GM19395 (cell line): Measurements from ENCODE around the gene HABP2.

ENCODE experiments used
- ATAC-seq: cut with Tn5 transposase; IDR thresholded peaks from one replicate; pipeline ENCODE4 v1.9.1; 2021; ENCODE audit warnings: mild to moderate bottlenecking, moderate library complexity; ENCODE audit not compliant: unreplicated experiment

The HABP2 gene

GRCh38 chr10:113525713-113526112, 27.1 kb upstream of the HABP2 start:
- ATAC-seq: no peak

- ATAC-seq: no peak
Measured at GRCh38 chr10:113527211-113527906, 25.5 kb upstream of the HABP2 start.

GRCh38 chr10:113528876-113529275, 24.0 kb upstream of the HABP2 start:
- ATAC-seq: no peak

GRCh38 chr10:113529575-113529974, 23.3 kb upstream of the HABP2 start:
- ATAC-seq: no peak

- no peak for ATAC-seq
Measured at GRCh38 chr10:113530476-113530875, 22.4 kb upstream of the HABP2 start.

DNA sequence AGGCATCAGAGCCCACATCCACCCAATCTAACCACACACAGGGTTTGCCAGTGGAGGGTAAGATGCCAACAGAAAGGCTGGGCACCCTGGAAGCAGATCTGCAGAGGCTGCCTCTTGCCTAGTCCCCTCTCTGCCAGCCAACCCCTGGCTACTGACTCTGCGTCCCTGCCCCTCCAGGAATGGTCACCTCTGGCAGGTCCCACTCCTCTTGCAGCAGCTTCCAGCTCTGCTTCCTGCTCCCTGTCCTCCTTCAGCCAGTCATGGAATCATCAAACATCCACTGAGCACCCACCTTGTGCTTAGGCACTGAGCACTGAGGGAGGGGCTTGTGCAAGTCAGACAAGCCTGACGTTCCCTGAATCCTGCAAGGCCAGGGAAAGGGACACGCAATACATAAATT, 20.1 kb upstream of the HABP2 start:
- ATAC-seq: no peak

DNA sequence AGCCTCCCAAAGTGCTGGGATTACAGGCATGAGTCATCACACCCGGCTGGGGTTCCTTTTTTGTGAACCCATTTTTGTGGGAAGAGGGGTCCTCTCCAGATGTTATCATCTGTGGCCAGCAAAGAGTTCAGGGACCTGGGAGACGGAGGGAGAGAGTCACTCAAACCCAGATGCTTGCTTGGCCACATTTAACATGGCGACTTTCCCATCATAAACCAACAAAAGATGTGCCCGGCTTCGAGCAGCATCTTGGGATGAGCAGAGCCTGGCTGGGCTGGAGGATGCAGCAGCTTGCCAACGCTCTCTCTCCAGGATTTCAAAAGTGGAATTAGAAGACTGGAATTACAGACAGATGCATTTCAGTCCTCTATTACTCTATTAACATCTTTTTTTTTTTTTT, 19.1 kb upstream of the HABP2 start:
- no peak for ATAC-seq

- ATAC-seq: no peak
Measured at GRCh38 chr10:113534423-113534822, 18.4 kb upstream of the HABP2 start.

- no peak for ATAC-seq
Measured at GRCh38 chr10:113537672-113538071, 15.2 kb upstream of the HABP2 start.

DNA sequence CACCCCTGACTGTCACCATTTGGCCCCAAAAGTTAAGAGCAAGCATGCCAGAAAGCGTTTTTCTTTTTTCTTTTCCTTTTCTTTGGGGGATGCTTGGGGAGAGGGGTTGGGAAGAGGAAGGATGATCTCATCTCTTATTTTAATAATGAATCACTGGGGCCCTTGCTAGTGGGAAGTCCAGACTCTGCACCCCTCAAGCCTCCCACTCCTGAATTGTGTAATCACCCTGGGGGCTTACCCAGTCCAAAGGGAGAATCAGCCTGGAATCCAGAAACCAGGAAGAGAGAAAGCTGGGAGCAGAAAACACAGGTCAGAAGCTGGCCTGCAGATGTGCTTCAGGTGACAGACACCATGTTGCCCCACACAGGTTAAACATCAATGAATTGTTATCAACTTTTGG, 14.7 kb upstream of the HABP2 start:
- no peak for ATAC-seq

DNA sequence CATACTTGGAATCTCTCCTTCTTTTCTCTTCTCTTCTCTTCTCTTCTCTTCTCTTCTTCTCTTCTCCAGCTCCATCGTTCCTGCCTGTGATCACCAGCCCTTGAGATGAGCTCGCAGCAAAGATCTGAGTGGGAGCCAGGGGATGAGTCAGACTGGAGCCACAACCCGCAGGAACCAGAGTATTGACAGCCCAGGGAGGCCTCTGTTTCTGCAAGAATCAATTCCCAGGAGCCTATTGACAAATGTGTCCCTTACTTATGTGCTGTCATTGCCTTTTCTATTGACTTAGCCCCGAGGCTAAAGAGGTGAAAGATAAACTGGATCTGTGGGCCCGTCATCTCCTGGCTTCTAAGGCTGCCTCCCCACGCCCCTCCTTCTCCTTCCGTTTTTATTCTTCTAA, 13.1 kb upstream of the HABP2 start:
- ATAC-seq: no peak

DNA sequence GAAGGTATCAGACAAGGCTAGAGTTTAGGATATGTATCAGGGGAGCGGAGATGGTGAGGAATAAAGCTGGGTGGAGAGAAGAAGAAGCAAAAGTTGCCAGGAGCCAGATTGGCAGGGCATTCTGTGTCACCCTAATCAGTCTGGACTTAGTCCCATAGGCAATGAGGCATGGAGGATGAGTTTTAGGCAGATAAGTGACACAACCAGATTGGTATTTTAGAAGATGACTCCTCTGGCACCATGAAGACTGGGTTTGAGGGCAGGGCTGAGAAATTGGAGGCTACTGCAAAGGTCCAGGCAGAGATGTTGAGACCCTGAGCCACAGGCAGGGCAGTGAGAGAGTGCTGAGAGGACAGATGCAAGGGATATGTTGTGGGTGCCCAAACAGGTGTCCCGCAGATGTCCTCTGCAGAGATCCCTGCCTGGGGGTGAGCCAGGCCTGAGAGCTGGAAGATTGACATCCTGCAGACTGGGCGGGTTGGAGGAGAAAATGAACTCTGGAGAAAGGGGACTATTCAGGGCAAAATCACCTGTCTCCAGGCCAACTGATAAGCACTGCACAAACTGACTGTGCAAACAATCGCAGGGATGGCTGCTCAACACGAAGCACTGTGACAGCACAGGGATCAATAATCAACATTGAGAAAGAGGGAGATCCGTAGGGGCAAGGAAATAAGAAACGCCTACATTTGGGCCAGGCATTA, 11.9 kb upstream of the HABP2 start:
- no peak for ATAC-seq

DNA sequence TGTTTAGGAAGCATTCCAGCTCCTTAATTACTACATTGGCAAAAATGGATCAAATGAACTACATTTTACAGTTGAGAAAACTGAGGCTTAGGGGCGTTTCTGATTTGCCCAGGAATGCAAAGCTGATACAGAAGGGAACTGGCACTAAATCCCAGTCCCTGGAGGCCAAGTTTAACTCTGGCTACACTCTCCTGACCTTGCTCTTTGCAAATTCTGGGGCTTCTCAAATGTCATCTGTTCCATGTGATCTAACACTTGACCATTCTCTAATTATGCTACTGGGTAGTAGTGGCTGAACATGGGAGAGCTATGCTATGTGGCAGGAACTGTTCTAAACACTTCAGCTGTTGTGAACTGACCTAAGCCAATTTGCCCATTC, 11.3 kb upstream of the HABP2 start:
- ATAC-seq: no peak

DNA sequence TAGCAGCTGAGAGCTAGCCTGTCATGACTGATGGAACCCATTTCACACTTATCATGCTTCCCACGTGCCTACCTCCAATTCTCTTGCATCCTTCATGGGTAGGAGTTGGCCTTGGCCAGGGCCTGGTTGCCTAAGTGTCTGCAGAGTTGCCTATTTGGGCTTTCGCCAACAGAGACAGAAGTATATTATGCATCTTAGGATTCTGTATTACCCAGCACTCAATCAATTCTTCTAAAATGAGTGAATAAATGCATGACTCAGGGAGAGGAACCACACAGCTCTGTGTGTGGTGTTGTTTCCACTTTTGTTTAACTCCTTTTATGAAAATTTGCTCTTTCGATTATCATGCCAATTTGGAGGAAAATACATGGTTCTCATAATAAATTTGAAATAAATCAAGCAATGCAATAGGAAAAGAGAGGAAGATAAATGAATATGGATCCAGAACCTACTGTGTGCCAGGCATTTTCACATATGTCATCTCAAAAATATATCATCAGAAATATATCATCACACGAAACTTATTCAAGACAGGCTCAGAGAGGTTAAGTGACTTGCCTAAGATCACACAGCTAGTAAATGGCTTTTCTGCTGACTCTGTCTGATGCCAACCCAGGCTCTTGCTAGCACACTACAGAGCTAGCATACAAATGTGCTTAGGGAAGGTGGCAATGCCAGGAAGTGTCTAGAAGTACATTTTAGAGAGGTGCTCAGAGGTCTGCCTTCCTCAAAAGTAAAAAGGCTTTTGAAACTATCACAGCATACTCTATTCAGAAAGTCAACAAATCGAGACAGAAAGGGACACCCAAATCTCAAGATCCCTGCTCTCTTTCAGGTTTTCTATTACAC, 9.5 kb upstream of the HABP2 start:
- no peak for ATAC-seq

DNA sequence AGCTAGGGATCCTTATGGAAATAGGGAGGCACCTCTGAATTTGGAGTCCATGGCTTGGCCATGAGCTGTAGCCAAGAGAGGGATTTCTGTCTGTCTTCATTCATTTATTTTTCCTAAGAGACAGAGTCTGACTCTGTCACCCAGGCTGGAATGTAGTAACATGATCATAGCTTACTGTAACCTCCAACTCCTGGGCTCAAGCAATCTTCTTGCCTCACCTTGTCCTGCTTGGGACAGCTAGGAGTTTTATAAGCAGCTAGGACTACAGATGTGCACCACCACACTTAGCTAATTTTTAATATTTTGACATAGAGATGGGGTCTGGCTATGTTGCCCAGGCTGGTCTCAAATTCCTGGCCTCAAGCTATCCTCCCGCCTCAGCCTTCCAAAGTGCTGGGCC, 8.5 kb upstream of the HABP2 start:
- ATAC-seq: no peak

- ATAC-seq: no peak
Measured at GRCh38 chr10:113547426-113547825, 5.4 kb upstream of the HABP2 start.

DNA sequence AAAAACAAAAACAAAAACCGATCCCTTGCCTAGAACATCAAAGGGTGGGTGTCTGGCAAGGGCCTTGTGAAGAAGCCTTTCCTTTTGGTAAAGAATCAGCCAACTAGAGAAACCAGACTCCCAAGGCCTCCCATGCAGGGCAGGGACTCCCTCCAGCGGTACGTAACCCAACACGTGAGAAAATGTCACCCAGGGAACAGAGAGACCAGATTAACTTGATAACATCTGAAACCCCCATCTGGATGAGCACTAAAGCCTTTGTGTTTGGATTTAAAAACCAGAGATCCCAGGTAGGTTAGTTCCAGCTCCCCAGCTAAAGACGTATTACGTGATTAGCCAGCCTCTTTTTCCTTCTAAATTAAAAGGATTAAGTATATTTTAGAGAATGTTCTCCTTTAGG, 3.0 kb upstream of the HABP2 start:
- no peak for ATAC-seq

DNA sequence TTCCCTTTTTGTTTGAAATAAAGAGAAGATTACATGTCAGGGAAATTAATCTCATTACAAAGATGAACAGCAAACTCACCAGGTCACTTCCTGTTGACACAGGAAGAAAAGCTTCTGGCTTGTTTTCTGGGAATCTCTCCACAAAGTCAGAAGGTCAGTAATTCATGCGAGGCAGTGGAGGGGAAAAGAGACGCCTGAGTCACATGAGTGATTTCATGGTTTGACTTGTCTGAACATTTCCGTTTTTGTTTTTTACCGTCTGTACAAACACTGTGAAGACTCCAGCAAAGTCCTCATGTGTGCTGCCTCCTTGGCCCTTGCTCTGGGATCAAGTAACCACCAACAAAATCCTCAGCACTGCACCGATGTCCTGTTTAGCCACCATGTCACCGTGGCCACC, 2.5 kb upstream of the HABP2 start:
- no peak for ATAC-seq

GRCh38 chr10:113552014-113552413, 839 bp upstream of the HABP2 start:
- no peak for ATAC-seq

DNA sequence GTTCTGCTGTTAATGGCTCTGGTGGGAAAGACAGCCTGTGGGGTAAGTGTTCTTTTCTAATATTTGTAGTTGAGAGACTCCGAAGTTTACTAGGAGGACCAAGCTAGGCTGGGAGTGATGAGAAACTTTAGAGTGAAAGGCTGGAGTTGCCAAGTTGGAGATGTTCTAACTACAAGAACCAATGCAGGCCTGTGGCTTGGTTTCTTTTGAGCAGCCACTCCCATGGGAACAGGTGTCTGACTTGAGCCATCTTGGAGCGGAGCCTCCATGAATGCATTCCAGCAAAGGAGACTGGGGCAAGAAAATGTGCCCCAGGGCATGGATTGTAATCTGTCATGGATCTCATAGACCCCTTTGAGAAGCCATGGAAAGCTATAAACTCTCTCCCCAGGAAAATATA, 296 bp downstream of the HABP2 start:
- no peak for ATAC-seq

DNA sequence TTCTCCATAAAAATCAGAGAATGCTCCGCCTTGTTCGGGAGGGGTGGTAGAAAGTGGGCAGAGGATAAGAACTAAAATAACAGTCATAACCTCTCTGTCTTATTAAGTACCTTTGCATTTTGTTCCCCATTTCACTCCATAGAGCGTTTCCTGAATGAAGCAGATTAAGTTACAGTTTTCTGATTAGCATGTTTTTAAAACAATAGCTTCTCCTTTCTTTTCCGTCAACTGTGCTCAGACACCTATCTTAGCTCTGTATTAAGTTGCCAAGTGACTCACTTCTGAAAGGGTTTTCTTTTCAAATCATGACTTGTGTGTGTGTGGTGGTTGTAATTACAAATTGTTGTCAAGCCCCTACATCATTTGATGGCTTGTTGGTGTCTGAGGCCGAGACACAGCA, 1.4 kb downstream of the HABP2 start:
- no peak for ATAC-seq

GRCh38 chr10:113555245-113555644, 2.4 kb downstream of the HABP2 start:
- no peak for ATAC-seq
